NAMALWA (cell line): Measurements from ENCODE around the gene CAMSAP1.

Source experiments
- DNase-seq: peaks from one replicate; pipeline ENCODE4 v3.0.0-alpha.2; 2015; ENCODE audit warnings: low spot score

Gene CAMSAP1

GRCh38 chr9:135880438-135880837, 26.9 kb downstream of the CAMSAP1 start:
- no peak for DNase-seq

DNA sequence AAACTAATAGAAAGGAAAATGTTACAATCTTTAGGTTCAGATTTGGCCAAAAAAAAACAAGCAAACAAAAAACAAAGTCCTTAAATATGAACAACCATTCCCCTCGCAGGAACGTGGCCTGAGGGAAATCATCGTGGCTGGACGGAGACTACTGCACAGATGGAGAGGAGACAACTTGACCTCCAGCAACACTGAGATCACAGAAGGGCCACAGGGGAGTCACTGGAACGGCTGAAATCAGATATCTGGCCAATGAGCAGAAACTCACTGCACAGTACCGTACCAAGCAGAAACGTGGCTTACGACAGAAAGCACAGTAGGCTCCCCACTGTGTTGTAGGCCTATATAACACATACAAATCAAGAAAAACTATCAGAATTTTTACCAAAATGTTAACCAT, 27.7 kb downstream of the CAMSAP1 start:
- DNase-seq = no peak

DNA sequence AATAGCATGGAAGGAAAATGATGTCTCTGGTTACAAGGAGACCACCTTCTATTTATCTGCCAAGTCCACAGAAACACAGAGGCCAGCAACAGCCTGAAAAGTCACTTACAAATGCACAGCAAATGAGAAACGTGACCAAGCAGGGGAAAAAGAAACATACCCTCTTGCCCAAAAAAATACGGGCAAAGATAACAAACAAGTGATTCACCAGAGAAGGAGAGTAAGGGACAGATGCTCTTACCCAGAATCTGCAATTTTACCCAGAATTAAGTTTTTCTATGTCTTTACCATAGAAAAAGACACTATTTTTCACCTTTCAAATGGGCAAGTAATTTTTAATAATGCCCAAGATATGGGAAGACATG, 28.1 kb downstream of the CAMSAP1 start:
- DNase-seq = no peak

DNA sequence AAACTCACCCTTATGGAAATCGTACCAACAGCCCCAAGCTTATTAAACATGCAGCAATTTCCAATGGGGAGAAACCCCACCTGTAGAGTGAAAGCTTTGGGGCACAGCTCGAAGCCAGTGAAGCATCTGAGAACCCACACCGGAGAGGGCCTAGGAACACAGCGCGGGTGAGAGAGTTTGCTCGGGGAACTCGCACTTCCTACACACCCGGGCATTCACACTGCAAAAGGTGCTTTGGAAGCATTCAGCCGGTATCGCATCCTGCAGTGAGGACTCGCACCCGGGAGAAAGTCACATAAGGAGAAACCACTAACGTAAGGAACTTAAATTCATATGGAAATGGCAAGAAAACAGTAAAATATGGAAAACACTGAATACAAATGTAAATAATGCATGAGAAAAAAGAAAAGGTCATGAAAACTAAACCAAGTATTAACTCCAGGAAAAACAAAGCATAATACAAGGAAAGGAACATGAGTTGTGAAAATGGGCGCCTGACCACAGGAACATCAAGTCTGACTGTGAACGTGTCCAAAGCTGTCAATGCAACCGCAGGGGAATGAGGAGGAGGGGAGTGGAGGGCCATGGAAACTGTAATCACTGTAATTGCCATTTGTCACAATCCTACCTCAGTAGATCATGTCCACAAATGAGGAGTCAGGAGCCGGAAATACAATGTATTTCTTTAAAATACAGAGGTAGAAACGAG, 28.7 kb downstream of the CAMSAP1 start:
- DNase-seq = no peak

GRCh38 chr9:135877791-135878527, 29.4 kb downstream of the CAMSAP1 start:
- DNase-seq = no peak

DNA sequence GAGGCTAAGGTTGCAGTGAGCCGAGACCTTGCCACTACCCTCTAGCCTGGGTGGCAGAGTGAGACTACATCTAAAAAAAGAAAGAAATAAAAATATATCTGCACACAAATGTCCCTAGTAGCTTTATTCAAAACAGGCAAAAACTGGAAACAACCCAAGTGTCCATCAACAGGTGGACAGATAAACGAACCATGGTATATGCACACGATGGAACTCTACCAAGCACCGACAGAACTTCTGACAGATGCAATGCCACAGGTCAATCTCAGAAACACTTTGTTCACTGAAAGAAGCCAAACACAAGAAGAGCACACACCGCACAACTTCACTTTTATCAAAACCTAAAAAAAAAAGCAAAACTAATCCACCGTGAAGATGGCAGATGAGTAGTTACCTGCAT, 30.4 kb downstream of the CAMSAP1 start:
- DNase-seq = no peak

DNA sequence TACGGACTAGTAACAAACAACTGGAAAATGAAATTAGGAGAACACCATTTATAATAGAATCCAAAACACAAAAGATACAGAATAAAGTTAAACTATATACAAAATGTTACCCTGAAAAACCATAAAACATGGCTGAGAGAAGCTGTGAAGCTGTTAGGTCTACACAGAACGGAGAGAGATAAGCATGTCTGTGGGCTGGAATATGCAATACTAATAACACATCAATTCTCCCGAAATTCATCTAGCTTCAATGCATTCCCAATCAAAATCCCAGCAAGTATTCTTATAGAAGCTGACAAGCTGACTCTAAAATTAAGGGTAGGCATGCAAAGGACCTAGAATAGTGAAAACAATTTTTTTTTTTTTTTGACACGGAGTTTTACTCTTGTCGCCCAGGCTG, 32.5 kb downstream of the CAMSAP1 start:
- DNase-seq = no peak

DNA sequence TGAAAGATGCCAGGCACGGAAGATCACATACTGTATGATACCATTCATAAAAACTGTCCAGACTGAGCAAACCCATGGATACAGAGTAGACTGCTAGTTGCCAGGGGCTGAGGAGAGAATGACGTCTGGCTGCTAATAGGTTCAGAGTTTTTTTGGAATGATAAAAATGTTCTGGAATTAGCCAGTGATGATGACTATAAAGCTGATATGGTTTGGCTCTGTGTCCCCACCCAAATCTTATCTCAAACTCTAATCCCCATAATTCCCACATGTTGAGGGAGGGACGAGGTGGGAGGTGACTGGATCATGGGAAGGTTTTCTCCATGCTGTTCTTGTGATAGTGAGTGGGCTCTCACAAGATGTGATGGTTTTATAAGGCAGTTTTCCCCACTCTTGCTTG, 37.4 kb downstream of the CAMSAP1 start:
- DNase-seq = no peak

DNA sequence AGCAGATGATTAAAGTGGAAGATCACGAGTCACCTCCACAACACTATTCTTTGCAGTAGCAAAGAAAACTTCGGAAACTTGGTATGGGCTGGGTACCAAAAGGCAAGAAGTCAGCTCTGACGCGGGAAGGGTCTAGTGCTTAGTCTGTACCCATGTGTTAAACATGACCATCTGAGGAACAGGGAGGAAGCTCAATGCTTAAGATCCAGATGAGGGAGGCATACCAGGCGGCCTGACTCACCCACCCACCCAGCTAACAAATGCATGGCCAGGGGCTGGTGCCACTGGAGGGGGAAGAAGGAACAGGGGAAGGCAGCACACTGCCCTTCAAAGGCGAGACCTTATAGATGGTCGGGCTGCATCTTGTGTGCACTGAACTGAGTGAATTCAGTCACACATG, 41.8 kb downstream of the CAMSAP1 start:
- no peak for DNase-seq

GRCh38 chr9:135864447-135865049, 42.8 kb downstream of the CAMSAP1 start:
- DNase-seq = peak; percentile 66

GRCh38 chr9:135862809-135863208, 44.5 kb downstream of the CAMSAP1 start:
- DNase-seq = no peak

- DNase-seq = no peak
Observed at GRCh38 chr9:135858491-135859185, 48.7 kb downstream of the CAMSAP1 start.

GRCh38 chr9:135857843-135858242, 49.5 kb downstream of the CAMSAP1 start:
- no peak for DNase-seq

DNA sequence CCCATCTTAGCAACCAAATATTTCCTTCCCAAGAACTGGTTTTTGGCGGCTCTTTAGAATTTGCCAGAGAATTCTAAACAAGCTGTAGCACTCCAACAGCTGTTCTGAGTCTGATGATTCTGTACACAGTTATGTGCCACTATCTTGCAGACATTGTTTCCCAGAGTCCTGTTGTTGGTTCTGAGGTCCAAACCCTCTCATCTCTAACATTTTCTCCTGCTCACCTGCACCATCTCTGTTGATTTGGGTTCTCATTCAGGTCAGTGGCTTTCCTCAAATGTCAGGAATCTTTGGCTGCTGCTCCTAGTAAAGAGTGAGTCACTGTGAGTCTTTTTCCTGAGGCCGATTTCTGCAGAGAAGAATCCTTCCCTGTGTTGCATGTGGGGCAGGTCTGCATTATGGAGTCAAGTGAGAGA, 50.0 kb downstream of the CAMSAP1 start:
- no peak for DNase-seq

GRCh38 chr9:135851748-135852147, 55.6 kb downstream of the CAMSAP1 start:
- no peak for DNase-seq

- DNase-seq = no peak
Observed at GRCh38 chr9:135850737-135851136, 56.6 kb downstream of the CAMSAP1 start.

DNA sequence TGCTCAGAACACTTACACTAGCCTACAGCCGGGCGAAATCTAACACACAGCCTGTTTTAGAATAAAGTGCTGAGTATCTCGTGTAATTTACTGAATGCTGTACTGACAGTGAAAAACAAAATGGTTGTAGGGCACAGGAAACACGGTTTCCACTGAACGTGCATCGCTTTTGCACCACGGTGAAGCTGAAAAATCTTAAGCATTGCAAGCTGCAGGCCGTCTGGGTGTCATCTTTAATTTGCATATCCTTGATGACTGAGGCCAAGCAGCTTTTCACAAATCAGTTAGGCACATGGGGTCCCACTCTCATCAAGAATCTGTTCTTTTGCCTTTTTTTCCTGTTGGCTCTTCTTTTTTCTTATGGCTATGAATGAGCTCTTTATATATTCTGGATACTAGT, 58.2 kb downstream of the CAMSAP1 start:
- peak; percentile 18 for DNase-seq

GRCh38 chr9:135848341-135849047, 58.9 kb downstream of the CAMSAP1 start:
- DNase-seq = no peak

GRCh38 chr9:135847833-135848232, 59.5 kb downstream of the CAMSAP1 start:
- no peak for DNase-seq

DNA sequence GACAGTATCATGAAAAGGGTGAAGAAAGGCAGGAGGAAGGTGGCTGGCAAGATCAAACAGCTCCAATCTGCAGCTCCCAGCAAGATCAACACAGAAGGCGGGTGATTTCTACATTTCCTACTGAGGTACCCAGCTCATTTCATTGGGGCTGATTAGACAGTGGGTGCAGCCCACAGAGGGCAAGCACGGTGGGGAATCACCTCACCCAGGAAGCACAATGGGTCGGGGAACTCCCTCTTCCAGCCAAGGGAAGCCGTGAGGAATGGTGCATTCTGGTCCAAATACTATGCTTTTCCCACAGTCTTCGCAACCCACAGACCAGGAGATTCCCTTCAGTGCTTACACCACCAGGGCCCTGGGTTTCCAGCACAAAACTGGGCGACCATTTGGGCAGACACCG, 66.8 kb downstream of the CAMSAP1 start:
- DNase-seq = no peak

- DNase-seq = no peak
Observed at GRCh38 chr9:135840107-135840506, 67.2 kb downstream of the CAMSAP1 start.

- no peak for DNase-seq
Observed at GRCh38 chr9:135839516-135839915, 67.8 kb downstream of the CAMSAP1 start.
